GM12872 (cell line): Measurements from ENCODE around the gene SON.

Experiments used
- TF ChIP-seq, protein P1 (sequence below): IDR thresholded peaks from 3 replicates; pipeline ENCODE4 v1.5.1; 2011; ENCODE audit warnings: low read depth, mild to moderate bottlenecking, low read length, moderate library complexity; ENCODE audit not compliant: insufficient read depth

SON gene

DNA sequence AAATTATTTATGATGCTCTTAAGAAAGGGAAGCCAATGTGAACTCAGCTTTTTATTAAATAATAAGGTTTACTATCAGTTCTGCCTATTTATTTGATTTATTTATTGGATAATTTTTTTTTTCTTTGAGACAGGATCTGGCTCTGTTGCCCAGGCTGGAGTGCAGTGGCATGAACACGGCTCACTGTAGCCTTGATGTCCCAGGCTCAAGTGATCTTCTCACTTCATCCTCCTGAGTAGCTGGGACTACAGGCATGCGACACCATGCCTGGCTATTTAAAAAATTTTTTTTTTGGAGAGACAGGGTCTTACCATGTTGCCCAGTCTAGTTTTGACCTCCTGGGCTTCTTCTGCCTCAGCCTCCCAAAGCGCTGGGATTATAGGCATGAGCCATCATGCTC lies 30.4 kb upstream of the SON start:
- TF ChIP-seq, protein P1, sequence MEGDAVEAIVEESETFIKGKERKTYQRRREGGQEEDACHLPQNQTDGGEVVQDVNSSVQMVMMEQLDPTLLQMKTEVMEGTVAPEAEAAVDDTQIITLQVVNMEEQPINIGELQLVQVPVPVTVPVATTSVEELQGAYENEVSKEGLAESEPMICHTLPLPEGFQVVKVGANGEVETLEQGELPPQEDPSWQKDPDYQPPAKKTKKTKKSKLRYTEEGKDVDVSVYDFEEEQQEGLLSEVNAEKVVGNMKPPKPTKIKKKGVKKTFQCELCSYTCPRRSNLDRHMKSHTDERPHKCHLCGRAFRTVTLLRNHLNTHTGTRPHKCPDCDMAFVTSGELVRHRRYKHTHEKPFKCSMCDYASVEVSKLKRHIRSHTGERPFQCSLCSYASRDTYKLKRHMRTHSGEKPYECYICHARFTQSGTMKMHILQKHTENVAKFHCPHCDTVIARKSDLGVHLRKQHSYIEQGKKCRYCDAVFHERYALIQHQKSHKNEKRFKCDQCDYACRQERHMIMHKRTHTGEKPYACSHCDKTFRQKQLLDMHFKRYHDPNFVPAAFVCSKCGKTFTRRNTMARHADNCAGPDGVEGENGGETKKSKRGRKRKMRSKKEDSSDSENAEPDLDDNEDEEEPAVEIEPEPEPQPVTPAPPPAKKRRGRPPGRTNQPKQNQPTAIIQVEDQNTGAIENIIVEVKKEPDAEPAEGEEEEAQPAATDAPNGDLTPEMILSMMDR: no peak

DNA sequence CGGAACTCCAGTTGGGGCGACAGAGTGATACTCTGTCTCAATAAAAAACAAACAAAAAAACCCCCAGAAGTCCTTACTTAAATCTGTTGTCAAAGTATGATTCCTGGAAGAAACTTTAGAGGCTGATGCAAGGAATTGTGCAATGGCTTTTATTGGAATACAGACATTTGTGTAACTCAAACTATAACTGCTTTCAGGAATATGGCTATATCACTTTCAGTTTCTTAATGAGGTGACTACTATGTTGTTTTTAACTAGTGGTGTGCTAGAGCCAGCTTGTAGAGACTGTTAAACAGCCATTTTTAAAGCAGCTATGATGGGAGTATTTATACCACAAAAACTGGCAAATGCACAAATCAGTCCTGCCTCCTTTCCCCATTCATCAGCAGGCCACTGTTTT lies 28.6 kb upstream of the SON start:
- TF ChIP-seq, protein P1: no peak

- TF ChIP-seq, protein P1: no peak
These were observed 23.9 kb upstream of the SON start for GRCh38 chr21:33518899-33519298.

- TF ChIP-seq, protein P1: no peak
These were observed 20.4 kb upstream of the SON start for GRCh38 chr21:33522297-33522952.

DNA sequence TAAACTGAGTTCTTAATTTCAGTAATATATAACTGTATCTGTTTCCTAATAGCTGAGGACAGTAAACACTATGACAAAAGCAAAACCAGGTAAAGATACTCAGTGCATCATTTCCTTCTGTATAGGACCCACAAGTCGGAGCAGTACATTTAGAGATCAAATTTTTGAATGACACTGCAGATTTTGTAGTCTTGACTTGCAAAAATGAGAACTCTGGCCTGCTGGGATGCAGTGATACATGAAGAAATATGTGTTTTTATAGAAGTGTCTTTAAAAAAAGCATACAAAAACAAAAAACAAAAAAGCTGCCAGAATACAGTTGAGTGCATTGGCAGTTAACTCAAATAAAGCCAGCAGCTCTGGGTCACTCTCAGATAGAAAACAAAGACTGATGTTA lies 19.9 kb upstream of the SON start:
- TF ChIP-seq, protein P1: no peak

DNA sequence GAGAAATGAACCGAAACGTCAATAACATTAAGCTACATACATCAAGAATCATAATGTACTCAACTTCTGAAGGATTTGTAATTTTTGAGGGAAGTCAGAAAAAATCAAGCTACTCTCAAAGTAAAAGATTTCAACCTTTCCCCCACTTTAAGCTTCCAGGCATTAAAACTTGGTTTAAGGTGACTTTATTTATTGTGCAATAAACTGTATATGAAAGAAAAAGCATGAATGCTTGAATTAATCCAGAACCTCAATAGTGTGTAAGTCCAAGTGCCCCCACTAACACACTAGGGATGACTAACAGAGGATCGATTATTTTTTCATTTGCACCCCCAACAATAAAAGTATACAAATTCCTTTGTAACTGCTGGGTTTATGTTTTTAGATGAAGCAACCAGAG lies 11.8 kb upstream of the SON start:
- TF ChIP-seq, protein P1: no peak

GRCh38 chr21:33537212-33537611 lies 5.6 kb upstream of the SON start:
- TF ChIP-seq, protein P1: no peak
